ENCODE data around the gene TMEM130.

TMEM130 gene

GRCh38 chr7:98808751-98809460 lies 60.9 kb downstream of the TMEM130 start:
- Histone ChIP-seq H2AFZ (ENCODE audit: low read length, unreplicated experiment) (no peak overlapping the region), H3K4me1 (ENCODE audit: control insufficient read depth, insufficient read depth, low read length, unreplicated experiment) (no peaks in the 10 kb centered on the region), H3K4me3 (ENCODE audit: low read depth, low read length) (no peak overlapping the region), H3K36me3 (ENCODE audit: insufficient read depth, low read length) (no peaks in the 10 kb centered on the region), H3K79me2 (ENCODE audit: control insufficient read depth, insufficient read depth, low read length, unreplicated experiment) (no peaks in the 10 kb centered on the region), H3K27ac (ENCODE audit: low read depth, low read length) (no peak overlapping the region), H3K27me3 (ENCODE audit: insufficient read depth, low read length) (peaks cover 20% of the 10 kb centered on the region; the same call in 1 of the 2 replicates)

GRCh38 chr7:98807068-98808048 lies 62.5 kb downstream of the TMEM130 start:
- no peaks in the 10 kb centered on the region for H3K79me2 ChIP-seq (ENCODE audit: control insufficient read depth, insufficient read depth, low read length, unreplicated experiment)
- peaks cover 3% of the 10 kb centered on the region for H3K4me1 ChIP-seq (ENCODE audit: control insufficient read depth, insufficient read depth, low read length, unreplicated experiment)
- H3K27me3 ChIP-seq (ENCODE audit: insufficient read depth, low read length), result peaks cover 22% of the 10 kb centered on the region; the same call in 1 of the 2 replicates
- no peak overlapping the region for H3K4me3 ChIP-seq (ENCODE audit: low read depth, low read length)
- no peaks in the 10 kb centered on the region for H3K36me3 ChIP-seq (ENCODE audit: insufficient read depth, low read length)
- no peak overlapping the region for H2AFZ ChIP-seq (ENCODE audit: low read length, unreplicated experiment)
- no peak overlapping the region for H3K27ac ChIP-seq (ENCODE audit: low read depth, low read length)

- H3K4me1 ChIP-seq (ENCODE audit: control insufficient read depth, insufficient read depth, low read length, unreplicated experiment), result peaks cover 4% of the 10 kb centered on the region
- H3K4me3 ChIP-seq (ENCODE audit: low read depth, low read length), result no peak overlapping the region
- H3K27me3 ChIP-seq (ENCODE audit: insufficient read depth, low read length), result peaks cover 22% of the 10 kb centered on the region; the same call in 1 of the 2 replicates
- no peak overlapping the region for H2AFZ ChIP-seq (ENCODE audit: low read length, unreplicated experiment)
- no peaks in the 10 kb centered on the region for H3K79me2 ChIP-seq (ENCODE audit: control insufficient read depth, insufficient read depth, low read length, unreplicated experiment)
- H3K27ac ChIP-seq (ENCODE audit: low read depth, low read length), result no peak overlapping the region
- H3K36me3 ChIP-seq (ENCODE audit: insufficient read depth, low read length), result no peaks in the 10 kb centered on the region
Measured at GRCh38 chr7:98805956-98806838, 63.6 kb downstream of the TMEM130 start.

- no peak overlapping the region for H3K4me3 ChIP-seq (ENCODE audit: low read depth, low read length)
- H3K36me3 ChIP-seq (ENCODE audit: insufficient read depth, low read length), result no peaks in the 10 kb centered on the region
- no peak overlapping the region for H3K27ac ChIP-seq (ENCODE audit: low read depth, low read length)
Measured at GRCh38 chr7:98802781-98803110, 67.1 kb downstream of the TMEM130 start.

GRCh38 chr7:98802088-98802780 lies 67.6 kb downstream of the TMEM130 start:
- Histone ChIP-seq H3K4me3 (ENCODE audit: low read depth, low read length) (no peak overlapping the region), H3K27ac (ENCODE audit: low read depth, low read length) (no peak overlapping the region), H3K4me1 (ENCODE audit: control insufficient read depth, insufficient read depth, low read length, unreplicated experiment) (peaks cover 4% of the 10 kb centered on the region), H2AFZ (ENCODE audit: low read length, unreplicated experiment) (no peak overlapping the region), H3K27me3 (ENCODE audit: insufficient read depth, low read length) (peaks cover 29% of the 10 kb centered on the region), H3K79me2 (ENCODE audit: control insufficient read depth, insufficient read depth, low read length, unreplicated experiment) (no peaks in the 10 kb centered on the region), H3K36me3 (ENCODE audit: insufficient read depth, low read length) (no peaks in the 10 kb centered on the region)

More at GRCh38 chr7:98802781-98803110, 67.1 kb downstream of the TMEM130 start:
- no peak overlapping the region for H2AFZ ChIP-seq (ENCODE audit: low read length, unreplicated experiment)
- no peaks in the 10 kb centered on the region for H3K79me2 ChIP-seq (ENCODE audit: control insufficient read depth, insufficient read depth, low read length, unreplicated experiment)
- peaks cover 4% of the 10 kb centered on the region for H3K4me1 ChIP-seq (ENCODE audit: control insufficient read depth, insufficient read depth, low read length, unreplicated experiment)
- H3K27me3 ChIP-seq (ENCODE audit: insufficient read depth, low read length), result peaks cover 30% of the 10 kb centered on the region

- Histone ChIP-seq H3K27me3 (ENCODE audit: insufficient read depth, low read length) (peaks cover 26% of the 10 kb centered on the region), H3K27ac (ENCODE audit: low read depth, low read length) (no peak overlapping the region), H3K4me3 (ENCODE audit: low read depth, low read length) (no peak overlapping the region), H3K36me3 (ENCODE audit: insufficient read depth, low read length) (no peaks in the 10 kb centered on the region), H3K4me1 (ENCODE audit: control insufficient read depth, insufficient read depth, low read length, unreplicated experiment) (peaks cover 4% of the 10 kb centered on the region), H3K79me2 (ENCODE audit: control insufficient read depth, insufficient read depth, low read length, unreplicated experiment) (no peaks in the 10 kb centered on the region), H2AFZ (ENCODE audit: low read length, unreplicated experiment) (no peak overlapping the region)
Measured at GRCh38 chr7:98800996-98801395, 68.8 kb downstream of the TMEM130 start.

- H2AFZ ChIP-seq (ENCODE audit: low read length, unreplicated experiment), result no peak overlapping the region
- H3K4me3 ChIP-seq (ENCODE audit: low read depth, low read length), result no peak overlapping the region
- H3K4me1 ChIP-seq (ENCODE audit: control insufficient read depth, insufficient read depth, low read length, unreplicated experiment), result no peaks in the 10 kb centered on the region
- H3K27ac ChIP-seq (ENCODE audit: low read depth, low read length), result no peak overlapping the region
- H3K36me3 ChIP-seq (ENCODE audit: insufficient read depth, low read length), result no peaks in the 10 kb centered on the region
- no peaks in the 10 kb centered on the region for H3K79me2 ChIP-seq (ENCODE audit: control insufficient read depth, insufficient read depth, low read length, unreplicated experiment)
- peaks cover 21% of the 10 kb centered on the region for H3K27me3 ChIP-seq (ENCODE audit: insufficient read depth, low read length)
Measured at GRCh38 chr7:98797150-98797549, 72.7 kb downstream of the TMEM130 start.

Data from ACC112 (cell line).